HG03025 (cell line): ENCODE measurements around the gene TNS4.

Experiments
- ATAC-seq: cut with Tn5 transposase; IDR thresholded peaks from one replicate; pipeline ENCODE4 v1.9.1; 2021; ENCODE audit warnings: mild to moderate bottlenecking, moderate library complexity; ENCODE audit not compliant: unreplicated experiment, low FRiP score

TNS4 gene

DNA sequence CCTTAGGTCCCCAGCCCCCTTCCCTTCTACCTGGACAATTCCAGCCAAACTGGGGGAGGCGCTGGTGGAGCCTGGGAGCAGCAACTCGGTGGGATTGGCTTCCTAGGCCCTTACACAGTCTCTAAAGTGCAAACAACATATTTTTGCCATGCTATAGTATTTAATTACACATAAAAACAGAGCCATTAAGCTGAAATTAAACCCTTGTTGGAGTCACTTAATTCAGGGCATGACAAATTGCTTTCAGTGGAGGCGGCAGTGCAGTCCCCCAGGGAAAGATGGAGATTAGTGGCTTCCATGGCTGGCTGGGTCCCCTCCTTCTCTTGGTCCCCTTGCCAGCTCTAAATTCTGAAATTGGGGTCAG, 40.8 kb downstream of the TNS4 start:
- no peak for ATAC-seq

DNA sequence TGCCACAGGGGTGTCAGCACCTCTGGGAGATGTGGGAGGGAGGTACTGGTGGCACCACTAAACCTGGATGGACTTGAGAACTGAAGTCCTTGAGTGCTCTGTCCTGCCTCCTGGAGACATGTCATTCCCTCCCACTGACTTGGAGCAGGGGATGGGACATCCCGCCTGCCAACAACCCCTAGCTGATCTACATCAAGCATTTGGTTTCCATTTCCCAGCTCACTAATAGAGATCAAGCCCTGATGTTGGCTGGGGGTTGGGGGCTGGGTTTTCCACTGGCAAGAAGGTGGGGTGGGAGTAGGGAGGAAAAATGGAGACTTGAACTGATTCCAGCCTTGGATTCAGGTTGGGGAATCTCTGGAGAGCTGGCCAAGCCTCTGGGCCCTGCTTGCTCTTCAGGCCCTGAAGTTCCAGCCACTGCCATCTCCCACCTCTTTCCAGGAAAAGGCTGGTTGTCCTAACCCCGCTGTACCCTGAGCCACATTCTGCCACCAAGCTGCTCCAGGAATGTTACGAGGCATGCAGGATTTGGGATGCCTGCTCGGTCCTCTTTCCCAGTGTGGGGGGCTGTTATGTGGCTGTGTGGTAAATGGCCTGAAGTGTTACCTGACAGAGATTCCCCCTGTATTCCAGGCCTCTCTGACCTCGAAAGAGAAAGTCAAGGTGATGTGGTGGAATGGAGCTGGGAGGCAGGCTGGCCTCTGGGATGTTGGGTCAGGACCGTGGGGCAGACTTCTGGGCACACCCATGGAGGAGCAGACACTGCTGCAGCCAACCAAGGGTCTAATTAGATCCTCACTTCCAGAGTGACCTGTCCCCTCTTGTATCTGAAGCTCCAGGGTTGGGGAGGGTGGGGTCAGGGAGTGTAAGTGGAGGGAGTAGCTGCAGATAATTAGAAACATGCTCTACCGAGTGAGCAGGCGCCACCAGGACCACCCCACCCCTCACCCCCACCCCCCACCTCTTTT, 41.5 kb downstream of the TNS4 start:
- ATAC-seq: no peak

DNA sequence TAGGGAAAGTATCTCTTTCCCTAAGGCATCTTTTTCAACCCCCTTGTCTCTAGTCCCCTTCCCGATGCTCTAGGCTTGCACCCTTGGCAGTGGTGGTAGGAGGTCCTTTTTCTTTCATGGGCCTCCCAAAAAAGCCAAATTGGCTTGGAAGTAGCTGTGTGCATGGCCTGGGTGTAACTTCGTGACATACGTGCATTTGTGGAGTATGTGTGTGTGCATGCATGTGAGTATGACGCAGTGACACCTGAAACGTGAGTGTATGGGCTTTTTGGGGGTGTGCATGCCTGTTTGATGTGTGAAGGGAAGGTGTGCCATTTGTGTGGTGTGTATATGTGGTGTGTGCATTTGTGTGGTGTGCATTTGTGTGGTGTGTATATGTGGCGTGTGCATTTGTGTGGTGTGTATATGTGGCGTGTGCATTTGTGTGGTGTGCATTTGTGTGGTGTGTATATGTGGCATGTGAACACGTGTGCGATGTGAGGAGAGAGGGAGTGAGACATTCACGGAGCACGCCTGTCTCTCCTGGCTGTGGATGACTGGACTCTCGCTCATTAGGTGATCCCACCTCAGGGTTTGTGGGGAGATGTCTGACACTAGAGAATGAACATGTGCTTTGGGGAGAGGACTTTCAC, 42.5 kb downstream of the TNS4 start:
- no peak for ATAC-seq

DNA sequence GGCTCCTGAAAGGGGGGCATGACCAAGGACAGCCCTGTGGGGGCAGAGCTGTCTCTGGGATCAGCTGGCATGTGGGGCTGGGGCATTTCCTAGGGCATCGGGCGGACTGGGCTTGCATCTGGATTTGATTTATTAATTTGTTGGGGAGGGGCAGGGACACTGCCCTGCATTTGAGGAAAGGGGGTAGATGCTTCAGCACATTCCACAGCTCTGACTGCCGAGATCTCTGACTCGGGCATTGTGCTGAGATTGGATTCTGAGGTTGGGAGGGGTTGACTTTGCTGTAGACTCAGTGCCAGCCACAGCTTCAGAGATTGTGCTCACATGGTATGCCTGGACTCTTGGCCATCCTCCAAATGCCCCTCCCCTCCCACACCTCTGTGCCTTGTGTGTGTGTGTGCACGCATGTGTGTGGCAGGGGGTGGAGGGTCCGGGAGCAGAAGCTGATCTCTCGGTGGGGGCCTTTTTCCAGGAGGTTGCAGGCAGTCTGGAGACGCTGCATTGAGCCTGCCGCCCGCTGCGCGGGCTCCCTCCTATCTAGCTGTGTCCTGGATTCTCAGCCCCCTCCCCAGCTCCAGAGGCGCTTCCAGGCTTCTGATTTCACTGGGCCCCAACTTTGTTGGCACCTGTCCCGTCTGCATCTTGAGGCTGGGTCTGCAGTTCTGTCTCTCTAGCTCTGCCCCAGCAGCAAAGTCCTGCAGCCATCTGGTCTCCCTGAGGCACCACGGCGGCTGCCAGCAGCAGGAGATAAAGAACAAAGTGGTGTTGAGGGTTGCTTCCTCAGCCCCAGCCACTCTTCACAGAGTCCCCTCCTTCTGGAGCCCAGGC, 43.2 kb downstream of the TNS4 start:
- ATAC-seq: no peak

DNA sequence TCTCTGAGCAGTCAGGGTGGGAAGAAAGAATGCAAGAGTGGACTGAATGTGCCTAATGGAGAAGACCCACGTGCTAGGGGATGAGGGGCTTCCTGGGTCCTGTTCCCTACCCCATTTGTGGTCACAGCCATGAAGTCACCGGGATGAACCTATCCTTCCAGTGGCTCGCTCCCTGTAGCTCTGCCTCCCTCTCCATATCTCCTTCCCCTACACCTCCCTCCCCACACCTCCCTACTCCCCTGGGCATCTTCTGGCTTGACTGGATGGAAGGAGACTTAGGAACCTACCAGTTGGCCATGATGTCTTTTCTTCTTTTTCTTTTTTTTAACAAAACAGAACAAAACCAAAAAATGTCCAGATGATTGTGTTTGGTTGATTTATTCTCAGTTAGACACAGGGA, 44.1 kb downstream of the TNS4 start:
- no peak for ATAC-seq

DNA sequence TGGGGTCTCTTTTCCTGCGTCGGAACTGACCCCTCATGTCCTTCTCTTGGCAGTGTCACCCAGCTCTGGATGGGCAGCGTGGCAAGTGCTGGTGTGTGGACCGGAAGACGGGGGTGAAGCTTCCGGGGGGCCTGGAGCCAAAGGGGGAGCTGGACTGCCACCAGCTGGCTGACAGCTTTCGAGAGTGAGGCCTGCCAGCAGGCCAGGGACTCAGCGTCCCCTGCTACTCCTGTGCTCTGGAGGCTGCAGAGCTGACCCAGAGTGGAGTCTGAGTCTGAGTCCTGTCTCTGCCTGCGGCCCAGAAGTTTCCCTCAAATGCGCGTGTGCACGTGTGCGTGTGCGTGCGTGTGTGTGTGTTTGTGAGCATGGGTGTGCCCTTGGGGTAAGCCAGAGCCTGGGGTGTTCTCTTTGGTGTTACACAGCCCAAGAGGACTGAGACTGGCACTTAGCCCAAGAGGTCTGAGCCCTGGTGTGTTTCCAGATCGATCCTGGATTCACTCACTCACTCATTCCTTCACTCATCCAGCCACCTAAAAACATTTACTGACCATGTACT, 44.9 kb downstream of the TNS4 start:
- no peak for ATAC-seq

DNA sequence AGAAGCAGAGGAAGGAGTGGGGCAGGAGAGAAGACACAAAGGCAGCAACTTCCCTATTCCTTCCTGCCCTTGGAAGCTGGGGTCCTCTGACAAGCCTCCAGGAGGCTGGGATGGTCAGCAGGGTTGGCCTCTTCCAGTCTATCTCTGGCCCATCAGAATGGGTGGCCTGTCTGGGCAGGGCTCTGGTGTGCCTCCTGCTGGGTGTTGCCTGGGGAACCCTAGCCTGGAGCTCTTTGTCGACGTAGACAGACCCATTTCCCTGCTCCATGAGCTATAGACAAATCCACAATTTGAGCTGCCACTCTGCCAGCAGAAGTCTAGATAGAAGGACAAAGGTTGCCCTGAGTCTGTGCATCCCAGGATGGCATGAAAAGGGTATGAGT, 46.8 kb downstream of the TNS4 start:
- ATAC-seq: no peak

DNA sequence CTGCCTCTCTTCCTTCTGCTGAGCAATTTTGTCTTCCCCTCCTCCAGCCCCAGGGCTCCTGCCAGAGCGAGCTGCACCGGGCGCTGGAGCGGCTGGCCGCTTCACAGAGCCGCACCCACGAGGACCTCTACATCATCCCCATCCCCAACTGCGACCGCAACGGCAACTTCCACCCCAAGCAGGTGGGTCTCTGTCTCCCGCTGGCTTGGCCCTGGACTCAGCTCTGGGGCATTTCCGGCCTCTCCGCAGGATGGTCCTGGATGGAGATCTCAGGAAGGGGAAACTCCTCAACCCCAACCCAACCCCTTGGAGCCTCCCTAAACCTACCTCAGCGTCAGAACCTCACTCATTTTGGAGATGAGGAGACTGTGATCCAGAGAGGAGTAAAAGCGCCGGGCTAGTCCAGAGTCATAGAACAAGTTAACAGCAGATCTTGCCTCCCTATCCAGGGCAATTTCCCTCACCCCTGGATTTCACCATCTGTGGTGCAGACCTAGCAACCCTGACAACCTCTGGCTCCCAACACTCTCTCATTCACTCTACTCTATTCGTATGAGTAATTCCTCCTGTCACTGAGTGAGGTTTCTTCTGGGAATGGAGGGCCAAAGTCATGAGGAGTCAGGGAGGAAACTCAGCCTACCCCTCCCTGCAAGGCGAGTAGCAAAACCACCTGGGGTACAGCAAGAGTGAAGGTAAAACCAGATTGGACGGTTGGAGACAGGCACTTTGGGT, 47.4 kb downstream of the TNS4 start:
- no peak for ATAC-seq

DNA sequence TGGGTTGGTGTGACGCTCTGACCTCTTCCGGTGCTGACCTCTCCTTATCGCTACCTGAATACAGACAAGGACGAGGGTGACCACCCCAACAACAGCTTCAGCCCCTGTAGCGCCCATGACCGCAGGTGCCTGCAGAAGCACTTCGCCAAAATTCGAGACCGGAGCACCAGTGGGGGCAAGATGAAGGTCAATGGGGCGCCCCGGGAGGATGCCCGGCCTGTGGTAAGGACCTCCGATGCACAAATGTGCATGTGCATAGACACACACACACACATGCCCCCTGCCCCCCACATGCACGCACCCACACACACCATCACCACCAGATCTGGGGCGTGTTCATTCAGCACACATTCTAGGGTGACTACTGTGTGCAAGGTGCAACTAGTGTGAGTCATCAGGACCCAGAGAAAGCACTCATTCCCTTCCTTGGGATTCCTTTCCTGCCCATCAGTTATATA, 48.5 kb downstream of the TNS4 start:
- ATAC-seq: no peak

DNA sequence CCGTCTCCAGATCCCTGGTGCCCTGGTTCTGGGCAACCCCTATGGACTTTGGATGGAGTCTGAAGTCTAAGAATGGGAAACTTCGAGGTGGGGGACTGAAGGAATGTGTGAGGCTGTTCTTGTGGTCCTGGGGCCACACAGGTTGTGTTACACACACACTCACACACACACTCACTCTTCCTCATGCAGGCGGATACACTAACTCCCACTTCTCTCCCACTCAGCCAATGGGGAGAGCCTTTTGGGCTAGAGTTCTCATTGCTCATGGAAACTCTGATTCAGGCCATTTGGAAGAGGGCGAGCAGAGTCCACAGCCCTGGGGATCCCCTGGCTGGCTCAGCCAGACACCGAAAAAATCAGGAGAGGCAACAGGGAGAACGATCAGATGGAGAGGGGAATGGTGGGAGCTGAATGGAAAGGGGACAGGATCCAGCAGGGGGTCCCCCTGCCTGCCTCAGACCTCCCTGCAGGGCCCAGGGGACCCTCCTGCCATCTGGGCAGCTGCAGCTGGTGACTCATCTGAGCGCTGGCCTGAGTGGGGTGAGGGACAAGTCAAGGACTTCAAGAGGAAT, 49.1 kb downstream of the TNS4 start:
- ATAC-seq: no peak

DNA sequence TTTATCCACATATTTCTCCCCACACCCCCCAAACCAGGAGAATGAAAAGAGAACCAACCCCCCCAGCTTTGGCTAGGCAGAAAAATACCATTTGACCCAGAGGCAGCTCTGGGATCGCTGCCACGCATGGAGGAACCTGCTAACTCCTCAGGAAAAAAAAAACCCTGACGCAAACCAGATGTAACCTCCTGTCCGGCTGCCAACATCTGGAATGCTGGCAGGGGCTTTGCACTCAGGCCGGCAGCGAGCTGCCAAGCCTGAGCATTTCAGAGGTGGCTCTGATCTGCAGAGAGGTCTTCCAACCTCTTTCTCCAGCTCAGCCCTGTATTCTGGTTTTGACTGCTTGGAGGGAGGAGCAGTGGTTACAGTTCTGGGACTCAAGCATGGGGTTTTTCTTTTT, 50.0 kb downstream of the TNS4 start:
- no peak for ATAC-seq

DNA sequence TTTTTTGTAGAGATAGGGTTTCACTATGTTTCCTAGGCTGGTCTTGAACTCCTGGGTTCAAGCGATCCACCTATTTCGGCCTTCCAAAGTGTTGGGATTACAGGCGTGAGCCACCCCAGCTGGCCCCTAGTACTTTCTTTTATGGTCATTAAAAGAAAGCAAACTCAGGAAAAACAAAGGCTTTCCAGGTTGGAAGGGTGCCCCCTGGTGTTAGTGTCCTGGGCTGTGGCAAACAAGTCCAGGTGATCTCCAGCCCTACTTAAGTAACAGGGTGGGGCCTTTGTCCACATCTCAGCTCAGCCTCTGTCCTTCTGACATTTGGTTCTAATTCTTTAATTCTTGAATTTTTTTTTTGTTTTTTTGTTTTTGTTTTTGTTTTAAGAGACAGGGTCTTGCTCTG, 51.2 kb downstream of the TNS4 start:
- no peak for ATAC-seq

DNA sequence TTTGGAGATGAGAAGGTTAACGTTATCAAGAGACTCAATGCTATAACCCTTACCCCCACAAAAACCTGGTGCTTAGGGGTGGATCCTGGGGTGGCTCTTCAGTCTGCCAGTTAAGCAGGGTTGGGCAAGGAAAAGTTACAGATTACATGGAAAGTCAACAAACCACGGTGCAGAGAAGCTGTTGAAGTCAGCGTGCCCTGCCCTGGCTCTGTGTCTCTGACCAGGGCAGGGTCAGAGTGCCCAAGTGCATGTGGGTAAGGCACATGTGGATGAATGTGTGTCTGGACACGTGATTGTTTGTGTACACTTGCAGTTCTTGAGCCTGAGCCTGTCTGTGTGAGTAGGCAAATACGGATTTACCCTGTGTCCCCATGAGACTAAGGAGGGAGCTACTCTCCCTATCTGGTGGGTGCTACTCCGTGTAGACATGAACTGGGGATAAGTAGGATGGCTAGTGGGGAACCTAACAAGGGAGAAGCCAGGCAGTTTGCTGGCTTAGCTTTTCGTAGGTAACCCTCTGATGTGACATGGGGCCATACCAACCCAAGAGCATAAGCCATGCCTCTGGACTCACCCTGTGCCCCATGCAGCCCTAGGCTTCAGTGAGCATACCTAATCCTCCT, 52.7 kb downstream of the TNS4 start:
- no peak for ATAC-seq

DNA sequence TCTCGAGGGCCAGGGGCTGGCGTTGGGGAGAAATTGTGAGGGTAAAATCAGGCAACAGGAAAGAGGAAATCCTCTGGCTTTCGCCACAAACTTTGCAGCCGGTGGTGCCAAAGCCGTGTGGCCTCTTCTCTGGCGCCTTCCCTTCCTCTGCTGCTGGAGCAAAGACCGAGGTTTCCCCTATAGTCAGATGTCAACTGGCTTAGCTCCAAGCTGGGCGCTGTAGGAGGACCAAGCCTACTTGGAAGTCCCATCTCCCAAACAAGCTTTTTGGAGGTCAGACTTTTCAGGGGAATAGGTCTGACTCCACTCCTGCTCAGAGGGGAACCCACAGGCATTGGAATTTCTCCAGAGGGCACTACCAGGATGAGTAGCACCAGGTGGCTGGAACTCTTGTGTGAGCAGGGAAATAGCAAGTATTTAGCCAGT, 53.2 kb downstream of the TNS4 start:
- ATAC-seq: no peak

DNA sequence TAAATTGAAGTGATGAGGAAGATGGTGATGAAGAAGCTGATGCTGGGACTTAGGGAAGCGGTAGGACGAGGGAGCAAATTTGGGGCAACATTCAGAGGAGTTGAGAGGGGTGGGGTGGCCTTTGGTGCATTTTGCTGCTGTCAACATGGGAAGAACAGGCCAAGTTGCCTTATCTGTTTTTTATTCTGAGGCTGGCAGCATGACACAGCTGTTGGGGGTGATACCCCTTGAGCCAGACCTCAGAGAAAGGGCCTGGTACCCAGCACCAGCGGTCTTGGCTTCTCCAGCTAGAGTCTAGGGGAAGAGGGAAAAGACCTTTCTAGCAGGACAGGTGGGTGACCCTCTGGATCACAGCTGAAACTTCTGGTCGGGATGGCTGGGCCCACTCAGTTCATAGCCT, 53.6 kb downstream of the TNS4 start:
- no peak for ATAC-seq

DNA sequence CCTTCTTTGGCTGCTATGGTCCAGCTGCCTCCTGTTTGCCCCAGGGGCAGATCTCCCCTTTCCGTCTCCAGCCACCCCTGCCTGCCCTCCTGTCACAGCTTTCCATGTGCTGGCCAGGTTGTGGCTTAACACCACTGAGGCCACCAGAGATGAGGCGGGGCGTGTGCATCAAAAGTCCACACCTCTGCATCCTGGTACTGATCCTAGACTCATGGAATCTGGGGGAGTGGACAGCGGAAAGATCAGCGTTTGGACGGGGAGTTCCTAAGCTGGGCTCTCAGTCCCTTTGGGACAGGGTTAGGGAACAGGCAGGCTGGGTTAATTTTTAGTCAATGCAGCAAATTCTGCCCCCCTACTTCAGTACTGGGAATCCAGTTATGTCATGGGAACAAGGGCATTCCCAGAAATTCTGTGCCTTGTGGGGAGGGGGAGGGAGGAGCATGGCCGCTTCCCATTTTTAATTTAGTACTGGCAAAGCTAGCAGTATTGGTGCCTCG, 54.2 kb downstream of the TNS4 start:
- no peak for ATAC-seq

DNA sequence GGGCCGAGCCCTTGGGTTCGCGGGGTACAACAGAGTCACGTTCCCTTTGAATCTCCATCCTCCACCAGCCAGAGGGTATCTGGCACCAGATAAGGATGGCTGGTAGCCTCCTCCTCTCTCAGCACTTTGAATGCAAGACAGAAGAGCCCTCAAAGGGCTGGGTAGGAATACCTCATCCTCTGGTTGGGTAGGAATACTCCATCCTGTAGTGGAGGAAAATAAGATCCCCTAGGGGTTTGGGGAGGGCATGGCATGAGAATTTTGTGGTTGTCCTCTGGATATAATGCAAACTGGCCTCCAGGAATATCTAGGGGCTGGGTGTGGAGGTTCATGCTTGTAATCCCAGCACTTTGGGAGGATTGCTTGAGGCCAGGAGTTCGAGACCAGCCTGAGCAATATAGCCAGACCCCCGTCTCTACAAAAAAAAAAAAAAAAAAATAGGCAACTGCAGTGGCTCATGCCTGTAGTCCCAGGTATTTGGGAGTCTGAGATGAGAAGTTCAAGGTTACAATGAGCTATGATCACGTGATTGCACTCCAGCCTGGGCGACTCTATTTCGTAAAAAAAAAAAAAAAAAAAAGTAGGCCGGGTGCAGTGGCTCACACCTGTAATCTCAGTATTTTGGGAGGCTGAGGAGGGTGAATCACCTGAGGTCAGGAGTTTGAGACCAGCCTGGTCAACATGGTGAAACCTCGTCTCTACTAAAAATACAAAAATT, 55.5 kb downstream of the TNS4 start:
- no peak for ATAC-seq
